HG03045 (cell line): Measurements from ENCODE around the gene SFT2D1.
"Not testable (repeated sequence)": the region's sequence is repeated elsewhere in the genome, so short reads cannot be mapped to it uniquely, and the experiment has no call there.

Experiments
- ATAC-seq: cut with Tn5 transposase; IDR thresholded peaks from one replicate; pipeline ENCODE4 v1.9.1; 2021; ENCODE audit warnings: mild to moderate bottlenecking, moderate library complexity; ENCODE audit not compliant: unreplicated experiment

SFT2D1 gene

GRCh38 chr6:166342349-166343149 is at the start of gene SFT2D1:
TSS of gene SFT2D1 (minus strand) at chr6:166342545. CDS start at chr6:166342481, 64 bp downstream.
- peak; percentile 96 for ATAC-seq

GRCh38 chr6:166389119-166389518 is 46.8 kb upstream of the SFT2D1 start:
- no peak for ATAC-seq

GRCh38 chr6:166388290-166389004 is 46.1 kb upstream of the SFT2D1 start:
- no peak for ATAC-seq

- ATAC-seq = no peak
Observed at GRCh38 chr6:166387642-166388289, 45.4 kb upstream of the SFT2D1 start.

- ATAC-seq = not testable (repeated sequence)
Observed at GRCh38 chr6:166387098-166387497, 44.8 kb upstream of the SFT2D1 start.

- no peak for ATAC-seq
Observed at GRCh38 chr6:166386111-166386510, 43.8 kb upstream of the SFT2D1 start.

- ATAC-seq = not testable (repeated sequence)
Observed at GRCh38 chr6:166383802-166384363, 41.5 kb upstream of the SFT2D1 start.

GRCh38 chr6:166382933-166383801 is 40.8 kb upstream of the SFT2D1 start, which contains the start of gene MPC1:
TSS of gene MPC1 (minus strand) at chr6:166382940. CDS start at chr6:166382876, 64 bp downstream.
- peak; percentile 90 for ATAC-seq

- no peak for ATAC-seq
Observed at GRCh38 chr6:166382500-166382932, 40.2 kb upstream of the SFT2D1 start.

- peak; percentile 53 for ATAC-seq
Observed at GRCh38 chr6:166381733-166382499, 39.6 kb upstream of the SFT2D1 start.

GRCh38 chr6:166381381-166381732 is 39.0 kb upstream of the SFT2D1 start:
- no peak for ATAC-seq

GRCh38 chr6:166379800-166380199 is 37.5 kb upstream of the SFT2D1 start:
- ATAC-seq = no peak

GRCh38 chr6:166379103-166379586 is 36.8 kb upstream of the SFT2D1 start:
- ATAC-seq = no peak

- ATAC-seq = no peak
Observed at GRCh38 chr6:166377721-166378120, 35.4 kb upstream of the SFT2D1 start.

- ATAC-seq = no peak
Observed at GRCh38 chr6:166375013-166375412, 32.7 kb upstream of the SFT2D1 start.

GRCh38 chr6:166370489-166370888 is 28.1 kb upstream of the SFT2D1 start:
- no peak for ATAC-seq

GRCh38 chr6:166369782-166370181 is 27.4 kb upstream of the SFT2D1 start:
- ATAC-seq = no peak

GRCh38 chr6:166366921-166367320 is 24.6 kb upstream of the SFT2D1 start:
- ATAC-seq = no peak

GRCh38 chr6:166365806-166366205 is 23.5 kb upstream of the SFT2D1 start:
- no peak for ATAC-seq
